GM23338 (cell line): ENCODE results near the gene MAPK13. TPM values are rescaled to one million over a fixed set of nuclear protein-coding genes. Genes with fewer than 3 reads are reported as not detected.

ENCODE experiments used
- ATAC-seq: fragments of 200-7000 bp; cut with Tn5 transposase; 3 replicates; pipeline ENCODE4 v1.9.1; 2020
- DNase-seq: peaks from one replicate; pipeline ENCODE4 v3.0.0-alpha.2; 2015; ENCODE audit warnings: low spot score
- H2AFZ ChIP-seq: fragments of 200-600 bp; sonication (generic); 2 replicates; pipeline ENCODE4 v1.8.0; 2016; ENCODE audit warnings: antibody characterized with exemption, mild to moderate bottlenecking, moderate library complexity
- H3F3A ChIP-seq: fragments of 200-600 bp; sonication (generic); replicated peaks from 2 replicates; pipeline ENCODE4 v1.8.0; 2017; ENCODE audit warnings: antibody characterized with exemption, mixed run types, low read depth
- H3K27ac ChIP-seq: fragments of 200-600 bp; sonication (generic); 2 replicates; pipeline ENCODE4 v1.6.1; 2016; ENCODE audit warnings: low read depth
- H3K27me3 ChIP-seq: fragments of 200-600 bp; sonication (generic); 2 replicates; pipeline ENCODE4 v1.8.0; 2016; ENCODE audit warnings: mild to moderate bottlenecking, mixed run types, moderate library complexity; ENCODE audit not compliant: insufficient read depth
- H3K36me3 ChIP-seq: fragments of 200-600 bp; sonication (generic); 2 replicates; pipeline ENCODE4 v1.8.0; 2016; ENCODE audit warnings: mild to moderate bottlenecking; ENCODE audit not compliant: insufficient read depth
- H3K4me1 ChIP-seq: fragments of 200-600 bp; sonication (generic); 2 replicates; pipeline ENCODE4 v1.8.0; 2016; ENCODE audit warnings: mild to moderate bottlenecking, moderate library complexity; ENCODE audit not compliant: insufficient read depth
- H3K4me2 ChIP-seq: fragments of 200-600 bp; sonication (generic); 2 replicates; pipeline ENCODE4 v1.7.1; 2017; ENCODE audit warnings: mixed run types
- H3K4me3 ChIP-seq: fragments of 200-600 bp; sonication (generic); 2 replicates; pipeline ENCODE4 v1.6.1; 2016; ENCODE audit warnings: mixed run types
- H3K79me2 ChIP-seq: fragments of 200-600 bp; sonication (generic); replicated peaks from 2 replicates; pipeline ENCODE4 v1.8.0; 2017; ENCODE audit warnings: mild to moderate bottlenecking; ENCODE audit not compliant: insufficient read depth
- H3K9me2 ChIP-seq: fragments of 200-600 bp; sonication (generic); 2 replicates; pipeline ENCODE4 v1.8.0; 2017; ENCODE audit not compliant: insufficient read depth
- H4K20me1 ChIP-seq: fragments of 200-600 bp; sonication (generic); replicated peaks from 2 replicates; pipeline ENCODE4 v1.8.0; 2017; ENCODE audit warnings: mild to moderate bottlenecking; ENCODE audit not compliant: insufficient read depth
- H3K27ac Mint-ChIP-seq: 2 replicates; pipeline ENCODE4 v1.8.0; 2020; ENCODE audit warnings: inconsistent platforms, mild to moderate bottlenecking, moderate library complexity, mixed read lengths
- H3K27me3 Mint-ChIP-seq: 3 replicates; pipeline ENCODE4 v1.8.0; 2022; ENCODE audit warnings: low read depth, mild to moderate bottlenecking, moderate library complexity, mixed read lengths, inconsistent platforms; ENCODE audit not compliant: insufficient read depth, poor library complexity
- H3K36me3 Mint-ChIP-seq: 3 replicates; pipeline ENCODE4 v1.8.0; 2021; ENCODE audit warnings: low read depth, mild to moderate bottlenecking, inconsistent platforms, moderate library complexity, mixed read lengths
- H3K4me1 Mint-ChIP-seq: 3 replicates; pipeline ENCODE4 v1.8.0; 2020; ENCODE audit warnings: mild to moderate bottlenecking, inconsistent platforms, mixed read lengths
- H3K4me3 Mint-ChIP-seq: 3 replicates; pipeline ENCODE4 v1.8.0; 2021; ENCODE audit warnings: moderate library complexity, mild to moderate bottlenecking, inconsistent platforms, mixed read lengths
- H3K9me3 Mint-ChIP-seq: 3 replicates; pipeline ENCODE4 v1.8.0; 2020; ENCODE audit warnings: moderate library complexity, mild to moderate bottlenecking, inconsistent platforms, mixed read lengths
- CREB1 ChIP-seq: fragments of 250-450 bp; sonication (Bioruptor Pico); IDR thresholded peaks from 2 replicates; pipeline ENCODE4 v1.5.0; 2020; ENCODE audit warnings: low read depth, mild to moderate bottlenecking, moderate library complexity
- CTCF ChIP-seq, 2 experiments: fragments of 200-600 bp in 1 of 2; sonication (generic) in 1 of 2; conservative IDR thresholded peaks; 2 replicates each; pipeline versions ENCODE4 v1.5.1 to v1.6.1; 2016 to 2017; ENCODE audit warnings: antibody characterized with exemption in 2 of 2, low read depth in 2 of 2, mild to moderate bottlenecking in 2 of 2, moderate library complexity in 1 of 2
- EZH2 ChIP-seq: fragments of 200-600 bp; sonication (generic); IDR thresholded peaks from one replicate; pipeline ENCODE4 v1.8.0; 2017; ENCODE audit warnings: antibody characterized with exemption, mild to moderate bottlenecking, low read depth; ENCODE audit not compliant: unreplicated experiment
- EZH2phosphoT487 ChIP-seq: fragments of 200-600 bp; sonication (generic); IDR thresholded peaks from one replicate; pipeline ENCODE4 v1.8.1; 2018; ENCODE audit warnings: antibody characterized with exemption; ENCODE audit not compliant: unreplicated experiment
- JUNB ChIP-seq: IDR thresholded peaks from one replicate; pipeline ENCODE4 v1.6.1; 2016; ENCODE audit warnings: antibody characterized with exemption; ENCODE audit not compliant: unreplicated experiment
- NANOG ChIP-seq: IDR thresholded peaks from 2 replicates; pipeline ENCODE4 v1.6.1; 2016; ENCODE audit warnings: antibody characterized with exemption, borderline replicate concordance
- POLR2AphosphoS5 ChIP-seq: IDR thresholded peaks from 2 replicates; pipeline ENCODE4 v1.6.1; 2016; ENCODE audit warnings: antibody characterized with exemption, low read depth
- REST ChIP-seq: IDR thresholded peaks from one replicate; pipeline ENCODE4 v1.6.1; 2018; ENCODE audit warnings: antibody characterized with exemption; ENCODE audit not compliant: unreplicated experiment
- STAT1 ChIP-seq: IDR thresholded peaks from one replicate; pipeline ENCODE4 v1.6.1; 2016; ENCODE audit warnings: antibody characterized with exemption; ENCODE audit not compliant: unreplicated experiment
- ZNF114 ChIP-seq: fragments of 250-450 bp; sonication (Bioruptor Pico); IDR thresholded peaks from 2 replicates; pipeline ENCODE4 v1.5.0; 2020; ENCODE audit warnings: mild to moderate bottlenecking, moderate library complexity
- ZNF331 ChIP-seq: fragments of 250-450 bp; sonication (Bioruptor Pico); IDR thresholded peaks from 2 replicates; pipeline ENCODE4 v1.5.0; 2020; ENCODE audit warnings: low read depth, mild to moderate bottlenecking, moderate library complexity
- polyA plus RNA-seq: library from polyadenylated mRNA; unstranded; fragments of >200 nt; fragmentation: Nextera tagmentation; extraction: Ambion mirVana; gene quantifications from 2 replicates; pipeline ENCODE4 v1.2.1, GENCODE V29; 2016
- total RNA-seq: library from RNA; depleted of rRNA; stranded (reverse); fragments of >200 nt; shearing (Covaris generic); gene quantifications from 2 replicates; pipeline ENCODE4 v1.2.3, GENCODE V29; 2014
- TF ChIP-seq, protein P1 (sequence below): fragments of 250-450 bp; sonication (Bioruptor Pico); IDR thresholded peaks from 2 replicates; pipeline ENCODE4 v1.5.0; 2020; ENCODE audit warnings: mild to moderate bottlenecking, moderate library complexity
- TF ChIP-seq, protein P2 (sequence below): IDR thresholded peaks from 2 replicates; pipeline ENCODE4 v1.6.1; 2016; ENCODE audit warnings: antibody characterized with exemption

Gene MAPK13
- total and polyA plus RNA-seq, 2 experiments from 2014 or later: 6.3 to 12.3 TPM

DNA sequence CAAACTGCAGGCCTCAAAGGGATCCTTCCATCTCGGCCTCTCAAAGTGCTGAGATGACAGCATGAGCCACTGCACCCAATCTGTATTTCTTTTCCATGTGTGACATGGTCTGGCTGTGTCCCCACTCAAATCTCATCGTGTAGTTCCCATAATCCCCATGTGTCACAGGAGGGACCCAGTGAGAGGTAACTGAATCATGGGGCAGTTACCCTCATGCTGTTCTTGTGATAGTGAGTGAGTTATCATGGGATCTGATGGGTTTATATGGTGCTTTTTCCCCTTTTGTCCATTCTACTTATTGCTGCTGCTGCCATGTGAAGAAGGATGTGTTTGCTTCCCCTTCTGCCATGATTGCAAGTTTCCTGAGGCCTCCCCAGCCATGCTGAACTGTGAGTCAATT lies 55.9 kb downstream of the MAPK13 start:
- Histone ChIP-seq H4K20me1 (no peaks in the 10 kb centered on the region), H3K27ac (no peak overlapping the region), H3K79me2 (no peaks in the 10 kb centered on the region), H3K27me3 (no peaks in the 10 kb centered on the region), H3K4me1 (no peaks in the 10 kb centered on the region), H2AFZ (no peak overlapping the region), H3K4me3 (no peak overlapping the region), H3K9me2 (no peaks in the 10 kb centered on the region), H3K36me3 (no peaks in the 10 kb centered on the region), H3K4me2 (no peak overlapping the region), H3F3A (no peaks in the 10 kb centered on the region)
- no peaks in the 10 kb centered on the region for H3K27me3 Mint-ChIP-seq
- no peaks in the 10 kb centered on the region for H3K36me3 Mint-ChIP-seq
- no peak overlapping the region for H3K4me3 Mint-ChIP-seq
- H3K4me1 Mint-ChIP-seq: no peaks in the 10 kb centered on the region
- DNase-seq (no peak), ATAC-seq (no peak)
- no peak for TF ChIP-seq EZH2phosphoT487
- TF ChIP-seq STAT1: no peak
- no peak for TF ChIP-seq JUNB
- TF ChIP-seq CTCF (conservative IDR thresholded peaks at IDR 0.05; ENCODE audit: low read depth in 2 of 2): no peak
- no peak for TF ChIP-seq CREB1 (CRISPR knock-in tag)
- TF ChIP-seq EZH2: no peak
- TF ChIP-seq ZNF114 (CRISPR knock-in tag): no peak
- TF ChIP-seq, protein P1, sequence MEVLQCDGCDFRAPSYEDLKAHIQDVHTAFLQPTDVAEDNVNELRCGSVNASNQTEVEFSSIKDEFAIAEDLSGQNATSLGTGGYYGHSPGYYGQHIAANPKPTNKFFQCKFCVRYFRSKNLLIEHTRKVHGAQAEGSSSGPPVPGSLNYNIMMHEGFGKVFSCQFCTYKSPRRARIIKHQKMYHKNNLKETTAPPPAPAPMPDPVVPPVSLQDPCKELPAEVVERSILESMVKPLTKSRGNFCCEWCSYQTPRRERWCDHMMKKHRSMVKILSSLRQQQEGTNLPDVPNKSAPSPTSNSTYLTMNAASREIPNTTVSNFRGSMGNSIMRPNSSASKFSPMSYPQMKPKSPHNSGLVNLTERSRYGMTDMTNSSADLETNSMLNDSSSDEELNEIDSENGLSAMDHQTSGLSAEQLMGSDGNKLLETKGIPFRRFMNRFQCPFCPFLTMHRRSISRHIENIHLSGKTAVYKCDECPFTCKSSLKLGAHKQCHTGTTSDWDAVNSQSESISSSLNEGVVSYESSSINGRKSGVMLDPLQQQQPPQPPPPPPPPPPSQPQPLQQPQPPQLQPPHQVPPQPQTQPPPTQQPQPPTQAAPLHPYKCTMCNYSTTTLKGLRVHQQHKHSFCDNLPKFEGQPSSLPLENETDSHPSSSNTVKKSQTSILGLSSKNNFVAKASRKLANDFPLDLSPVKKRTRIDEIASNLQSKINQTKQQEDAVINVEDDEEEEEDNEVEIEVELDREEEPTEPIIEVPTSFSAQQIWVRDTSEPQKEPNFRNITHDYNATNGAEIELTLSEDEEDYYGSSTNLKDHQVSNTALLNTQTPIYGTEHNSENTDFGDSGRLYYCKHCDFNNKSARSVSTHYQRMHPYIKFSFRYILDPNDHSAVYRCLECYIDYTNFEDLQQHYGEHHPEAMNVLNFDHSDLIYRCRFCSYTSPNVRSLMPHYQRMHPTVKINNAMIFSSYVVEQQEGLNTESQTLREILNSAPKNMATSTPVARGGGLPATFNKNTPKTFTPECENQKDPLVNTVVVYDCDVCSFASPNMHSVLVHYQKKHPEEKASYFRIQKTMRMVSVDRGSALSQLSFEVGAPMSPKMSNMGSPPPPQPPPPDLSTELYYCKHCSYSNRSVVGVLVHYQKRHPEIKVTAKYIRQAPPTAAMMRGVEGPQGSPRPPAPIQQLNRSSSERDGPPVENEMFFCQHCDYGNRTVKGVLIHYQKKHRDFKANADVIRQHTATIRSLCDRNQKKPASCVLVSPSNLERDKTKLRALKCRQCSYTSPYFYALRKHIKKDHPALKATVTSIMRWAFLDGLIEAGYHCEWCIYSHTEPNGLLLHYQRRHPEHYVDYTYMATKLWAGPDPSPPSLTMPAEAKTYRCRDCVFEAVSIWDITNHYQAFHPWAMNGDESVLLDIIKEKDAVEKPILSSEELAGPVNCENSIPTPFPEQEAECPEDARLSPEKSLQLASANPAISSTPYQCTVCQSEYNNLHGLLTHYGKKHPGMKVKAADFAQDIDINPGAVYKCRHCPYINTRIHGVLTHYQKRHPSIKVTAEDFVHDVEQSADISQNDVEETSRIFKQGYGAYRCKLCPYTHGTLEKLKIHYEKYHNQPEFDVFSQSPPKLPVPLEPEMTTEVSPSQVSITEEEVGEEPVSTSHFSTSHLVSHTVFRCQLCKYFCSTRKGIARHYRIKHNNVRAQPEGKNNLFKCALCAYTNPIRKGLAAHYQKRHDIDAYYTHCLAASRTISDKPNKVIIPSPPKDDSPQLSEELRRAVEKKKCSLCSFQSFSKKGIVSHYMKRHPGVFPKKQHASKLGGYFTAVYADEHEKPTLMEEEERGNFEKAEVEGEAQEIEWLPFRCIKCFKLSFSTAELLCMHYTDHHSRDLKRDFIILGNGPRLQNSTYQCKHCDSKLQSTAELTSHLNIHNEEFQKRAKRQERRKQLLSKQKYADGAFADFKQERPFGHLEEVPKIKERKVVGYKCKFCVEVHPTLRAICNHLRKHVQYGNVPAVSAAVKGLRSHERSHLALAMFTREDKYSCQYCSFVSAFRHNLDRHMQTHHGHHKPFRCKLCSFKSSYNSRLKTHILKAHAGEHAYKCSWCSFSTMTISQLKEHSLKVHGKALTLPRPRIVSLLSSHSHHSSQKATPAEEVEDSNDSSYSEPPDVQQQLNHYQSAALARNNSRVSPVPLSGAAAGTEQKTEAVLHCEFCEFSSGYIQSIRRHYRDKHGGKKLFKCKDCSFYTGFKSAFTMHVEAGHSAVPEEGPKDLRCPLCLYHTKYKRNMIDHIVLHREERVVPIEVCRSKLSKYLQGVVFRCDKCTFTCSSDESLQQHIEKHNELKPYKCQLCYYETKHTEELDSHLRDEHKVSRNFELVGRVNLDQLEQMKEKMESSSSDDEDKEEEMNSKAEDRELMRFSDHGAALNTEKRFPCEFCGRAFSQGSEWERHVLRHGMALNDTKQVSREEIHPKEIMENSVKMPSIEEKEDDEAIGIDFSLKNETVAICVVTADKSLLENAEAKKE (CRISPR knock-in tag): no peak
- no peak for TF ChIP-seq ZNF331 (CRISPR knock-in tag)
- no peak for TF ChIP-seq NANOG
- TF ChIP-seq REST: no peak
- TF ChIP-seq, protein P2, sequence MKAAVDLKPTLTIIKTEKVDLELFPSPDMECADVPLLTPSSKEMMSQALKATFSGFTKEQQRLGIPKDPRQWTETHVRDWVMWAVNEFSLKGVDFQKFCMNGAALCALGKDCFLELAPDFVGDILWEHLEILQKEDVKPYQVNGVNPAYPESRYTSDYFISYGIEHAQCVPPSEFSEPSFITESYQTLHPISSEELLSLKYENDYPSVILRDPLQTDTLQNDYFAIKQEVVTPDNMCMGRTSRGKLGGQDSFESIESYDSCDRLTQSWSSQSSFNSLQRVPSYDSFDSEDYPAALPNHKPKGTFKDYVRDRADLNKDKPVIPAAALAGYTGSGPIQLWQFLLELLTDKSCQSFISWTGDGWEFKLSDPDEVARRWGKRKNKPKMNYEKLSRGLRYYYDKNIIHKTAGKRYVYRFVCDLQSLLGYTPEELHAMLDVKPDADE: no peak
- no peak for TF ChIP-seq POLR2AphosphoS5
- H3K9me3 Mint-ChIP-seq: no peaks in the 10 kb centered on the region
- no peak overlapping the region for H3K27ac Mint-ChIP-seq
